H54 (cell line): ENCODE results near the gene LRBA.
"Not testable (repeated sequence)": the region's sequence is repeated elsewhere in the genome, so short reads cannot be mapped to it uniquely, and the experiment has no call there.

Experiments used
- DNase-seq: peaks from one replicate; pipeline ENCODE4 v3.0.0; 2011; ENCODE audit warnings: low spot score, mixed read lengths; ENCODE audit not compliant: insufficient read length
- FAIRE-seq: peaks from 3 replicates; lab custom pipeline; 2011; peaks lifted over from hg19 to GRCh38; lab: Jason Lieb, UNC
- POLR2A ChIP-seq: IDR thresholded peaks from 2 replicates; pipeline ENCODE4 v1.6.1; 2011; ENCODE audit warnings: low read depth, mild to moderate bottlenecking, low read length

LRBA gene

GRCh38 chr4:150682126-150682525 lies 333.0 kb downstream of the LRBA start:
- no peak for FAIRE-seq
- no peak for TF ChIP-seq POLR2A
- DNase-seq = no peak

- no peak for TF ChIP-seq POLR2A
- DNase-seq (no peak), FAIRE-seq (no peak)
These were observed 334.0 kb downstream of the LRBA start for GRCh38 chr4:150681063-150681462.

GRCh38 chr4:150680651-150681050 lies 334.4 kb downstream of the LRBA start:
- TF ChIP-seq POLR2A = no peak
- DNase-seq (no peak), FAIRE-seq (no peak)

GRCh38 chr4:150679765-150680343 lies 335.2 kb downstream of the LRBA start:
- DNase-seq (no peak), FAIRE-seq (peak; percentile 68)
- TF ChIP-seq POLR2A = no peak

GRCh38 chr4:150679018-150679764 lies 335.9 kb downstream of the LRBA start:
- TF ChIP-seq POLR2A = no peak
- FAIRE-seq (peak; percentile 73), DNase-seq (no peak)

DNA sequence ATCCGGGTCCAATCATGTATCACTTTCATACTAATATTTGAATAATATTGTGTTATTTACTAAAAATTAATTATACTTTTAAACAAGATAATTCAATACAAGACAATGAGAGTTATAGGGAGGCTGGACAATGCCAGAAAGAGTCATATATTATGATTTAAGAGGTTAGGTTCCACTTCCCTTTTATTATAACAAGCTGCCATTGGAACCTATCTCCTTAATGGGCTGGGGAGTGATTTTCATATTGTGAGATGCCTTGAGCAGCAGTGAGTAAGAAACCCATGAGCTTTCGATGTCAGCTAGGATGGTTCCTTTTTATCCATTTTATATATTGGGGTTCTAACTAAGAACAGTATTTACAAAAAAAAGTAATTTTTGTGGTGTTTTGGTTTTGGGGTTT lies 341.3 kb downstream of the LRBA start:
- TF ChIP-seq POLR2A = no peak
- no peak for DNase-seq
- FAIRE-seq = no peak

- no peak for DNase-seq
- TF ChIP-seq POLR2A = no peak
- no peak for FAIRE-seq
These were observed 346.3 kb downstream of the LRBA start for GRCh38 chr4:150668824-150669223.

- DNase-seq (no peak), FAIRE-seq (no peak)
- TF ChIP-seq POLR2A = no peak
These were observed 350.1 kb downstream of the LRBA start for GRCh38 chr4:150664935-150665334.

GRCh38 chr4:150662686-150663085 lies 352.4 kb downstream of the LRBA start:
- DNase-seq = no peak
- no peak for FAIRE-seq
- no peak for TF ChIP-seq POLR2A

DNA sequence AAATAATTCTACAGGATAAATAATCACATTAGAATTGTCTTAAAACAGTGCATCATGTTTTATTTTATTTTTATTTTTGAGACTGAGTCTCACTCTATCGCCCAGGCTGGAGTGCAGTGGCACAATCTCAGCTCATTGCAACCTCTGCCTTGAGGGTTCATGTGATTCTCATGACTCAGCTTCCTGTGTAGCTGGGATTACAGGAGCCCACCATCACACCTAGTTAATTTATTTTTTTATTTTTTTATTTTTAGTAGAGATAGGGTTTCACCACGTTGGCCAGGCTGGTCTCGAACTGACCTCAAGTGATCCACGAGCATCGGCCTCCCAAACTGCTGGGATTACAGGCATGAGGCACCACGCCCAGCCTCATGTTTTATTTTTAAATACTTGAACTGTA lies 353.5 kb downstream of the LRBA start:
- DNase-seq, FAIRE-seq: not testable (repeated sequence)

- not testable (repeated sequence) for FAIRE-seq
These were observed 356.8 kb downstream of the LRBA start for GRCh38 chr4:150658258-150658657.

DNA sequence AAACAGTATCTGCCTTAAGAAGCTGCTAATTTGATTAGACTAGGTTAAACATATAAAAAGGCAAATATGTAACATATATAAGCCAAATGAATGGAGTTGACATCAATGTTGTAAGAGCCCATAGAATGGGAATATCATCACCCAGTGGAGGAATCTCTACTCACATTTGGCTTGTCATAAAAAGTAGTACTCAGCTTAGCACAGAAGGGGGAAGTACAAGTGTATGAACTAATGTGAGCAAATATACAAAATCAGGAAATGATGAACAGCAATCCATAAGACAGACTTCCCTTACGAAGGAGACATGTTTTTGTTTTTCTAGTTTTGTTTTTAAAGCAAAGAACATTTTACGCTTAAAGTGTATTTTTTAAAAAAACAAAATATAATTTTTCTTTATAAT lies 358.2 kb downstream of the LRBA start:
- no peak for TF ChIP-seq POLR2A
- no peak for DNase-seq
- no peak for FAIRE-seq

More at GRCh38 chr4:150658258-150658657, 356.8 kb downstream of the LRBA start:
- not testable (repeated sequence) for DNase-seq

DNA sequence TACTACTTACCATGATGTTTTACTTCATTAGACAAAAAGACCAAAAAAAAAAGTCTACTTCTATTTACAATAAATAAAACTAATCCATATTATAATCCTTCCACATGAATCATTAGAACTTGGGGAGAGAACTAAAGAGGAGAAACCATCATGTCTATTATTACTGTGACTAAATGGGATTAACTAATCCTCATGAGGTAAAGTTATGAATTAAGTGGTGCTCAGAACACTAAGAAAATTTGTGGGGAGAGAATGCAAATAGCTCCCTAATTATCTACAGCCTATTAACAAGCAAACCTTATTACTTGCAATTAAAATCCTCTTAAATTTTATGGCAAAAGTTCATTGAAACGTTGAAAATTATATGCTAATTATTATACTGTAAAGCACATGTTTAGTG lies 364.3 kb downstream of the LRBA start:
- no peak for TF ChIP-seq POLR2A
- DNase-seq (no peak), FAIRE-seq (no peak)

- DNase-seq (no peak), FAIRE-seq (no peak)
- TF ChIP-seq POLR2A = no peak
These were observed 367.0 kb downstream of the LRBA start for GRCh38 chr4:150648123-150648522.

DNA sequence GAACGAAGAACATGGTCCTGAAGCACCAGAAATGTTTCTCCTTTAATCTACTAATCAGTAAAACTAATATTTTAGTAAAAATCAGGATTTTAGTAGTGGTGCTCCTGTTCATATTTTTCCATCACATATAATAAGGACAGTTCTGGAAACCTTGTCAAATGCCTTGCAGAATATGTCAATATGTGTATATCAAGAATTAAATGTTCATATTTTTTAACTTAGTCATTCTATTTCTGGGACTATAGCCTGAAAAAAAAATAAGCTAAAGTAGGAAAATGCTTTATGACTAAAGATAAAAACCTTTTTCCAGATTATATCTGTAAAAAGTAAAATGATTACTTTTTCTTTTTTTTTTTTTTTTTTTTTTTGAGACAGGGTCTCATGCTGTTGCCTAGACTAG lies 368.1 kb downstream of the LRBA start:
- no peak for FAIRE-seq
- TF ChIP-seq POLR2A = no peak
- no peak for DNase-seq

DNA sequence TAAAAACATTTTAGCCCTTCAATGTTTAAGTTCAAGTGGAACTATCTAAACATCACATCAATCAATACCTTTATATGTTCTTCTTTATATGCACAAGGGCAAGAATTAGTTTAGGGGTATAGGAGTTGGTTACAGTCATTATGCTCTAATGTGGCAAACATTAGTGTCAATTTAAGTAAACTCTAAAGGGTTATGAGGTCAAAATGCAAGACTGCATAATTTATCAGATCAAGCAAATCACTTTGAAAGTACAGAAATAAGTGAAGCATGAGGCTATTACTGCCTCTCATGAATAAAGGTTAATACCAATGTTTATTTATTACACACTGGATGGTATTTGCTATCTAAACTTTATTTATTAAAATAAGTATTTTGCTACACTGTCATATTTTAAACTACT lies 373.5 kb downstream of the LRBA start:
- DNase-seq = no peak
- FAIRE-seq = no peak
- no peak for TF ChIP-seq POLR2A
